Prostate gland (tissue), 2 donors: Measurements from ENCODE around the gene ZNF304. TPM values are rescaled to one million over a fixed set of nuclear protein-coding genes. Genes with fewer than 3 reads are reported as not detected.

Source experiments
- DNase-seq: peaks from one replicate; pipeline ENCODE4 v3.0.0-alpha.2; 2019; ENCODE audit warnings: low spot score
- H3K27ac ChIP-seq, 2 donors: fragments of 200-600 bp; sonication (generic); 2 replicates each; pipeline ENCODE4 v1.5.1; 2017 to 2019
- H3K27me3 ChIP-seq: fragments of 200-600 bp; sonication (generic); replicated peaks from 2 replicates; pipeline ENCODE4 v1.5.1; 2019; ENCODE audit not compliant: insufficient read depth
- H3K36me3 ChIP-seq, 2 donors: fragments of 200-600 bp; sonication (generic); 1 replicate in 1 of 2; 2 replicates in 1 of 2; pipeline versions ENCODE4 v1.5.1 to v1.8.1; 2017 to 2019
- H3K4me1 ChIP-seq: fragments of 200-600 bp; sonication (generic); replicated peaks from 2 replicates; pipeline ENCODE4 v1.5.1; 2019
- H3K4me3 ChIP-seq, 2 donors: fragments of 200-600 bp; sonication (generic); 2 replicates each; pipeline ENCODE4 v1.5.1; 2017 to 2019
- H3K9me3 ChIP-seq: fragments of 200-600 bp; sonication (generic); 2 replicates; pipeline ENCODE4 v1.5.1; 2017
- POLR2A ChIP-seq: fragments of 450-650 bp; IDR thresholded peaks from one replicate; pipeline ENCODE4 v1.6.1; 2016; ENCODE audit warnings: antibody characterized with exemption, mild to moderate bottlenecking
- POLR2AphosphoS5 ChIP-seq: sonication (generic); formaldehyde crosslinking; IDR thresholded peaks from one replicate; pipeline ENCODE4 v1.6.1; 2017; ENCODE audit warnings: antibody characterized with exemption
- whole genome bisulfite sequencing: methylation state at CpG from one replicate; pipeline ENCODE4 v1.1.5; 2018; 5-methylcytosine and 5-hydroxymethylcytosine counted together
- intact Hi-C: fragments of 100-400 bp; cut with DNase I; formaldehyde crosslinking; loops from one replicate; pipeline ENCODE4 v1.14.2; 2022
- total RNA-seq, 2 donors: library from RNA; depleted of rRNA; stranded (reverse); fragments of >200 nt; gene quantifications; one replicate each; pipeline ENCODE4 v1.1.0, GENCODE V29; 2016
- TF ChIP-seq, protein P1 (sequence below), 4 experiments: fragments of 200-600 bp in 2 of 4; fragments of 450-650 bp in 2 of 4; sonication (generic) in 2 of 4; IDR thresholded peaks; 1 replicate in 3 of 4; 2 replicates in 1 of 4; pipeline ENCODE4 v1.5.1; 2016 to 2019; ENCODE audit warnings: antibody characterized with exemption in 4 of 4, mild to moderate bottlenecking in 2 of 4, moderate library complexity in 2 of 4

The ZNF304 gene
- total RNA-seq, 2 donors from 2014 or later, result 11.9 to 13.2 TPM

DNA sequence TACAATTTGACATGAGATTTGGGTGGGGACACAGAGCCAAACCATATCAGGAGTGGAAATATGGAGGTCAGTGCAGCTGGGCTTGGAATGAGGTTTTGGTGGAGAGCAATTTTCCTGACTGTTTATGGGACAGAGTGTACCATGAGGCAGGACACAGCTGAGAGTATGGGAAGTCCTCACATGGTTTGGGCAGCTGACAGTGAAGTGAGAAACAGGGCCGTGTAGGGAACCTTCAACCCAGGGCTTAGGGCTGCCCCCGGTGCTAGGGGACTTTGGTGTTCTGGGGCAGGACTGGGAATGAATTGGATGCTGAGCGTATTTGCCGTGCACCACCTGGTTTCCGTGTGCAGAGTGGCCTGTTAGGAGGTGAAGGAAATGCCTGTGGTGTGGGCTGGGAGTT lies 44.6 kb downstream of the ZNF304 start:
- no peaks in the 10 kb centered on the region for H3K27me3 ChIP-seq
- H3K9me3 ChIP-seq, result no peaks in the 10 kb centered on the region
- DNase-seq, result no peak
- TF ChIP-seq, protein P1, sequence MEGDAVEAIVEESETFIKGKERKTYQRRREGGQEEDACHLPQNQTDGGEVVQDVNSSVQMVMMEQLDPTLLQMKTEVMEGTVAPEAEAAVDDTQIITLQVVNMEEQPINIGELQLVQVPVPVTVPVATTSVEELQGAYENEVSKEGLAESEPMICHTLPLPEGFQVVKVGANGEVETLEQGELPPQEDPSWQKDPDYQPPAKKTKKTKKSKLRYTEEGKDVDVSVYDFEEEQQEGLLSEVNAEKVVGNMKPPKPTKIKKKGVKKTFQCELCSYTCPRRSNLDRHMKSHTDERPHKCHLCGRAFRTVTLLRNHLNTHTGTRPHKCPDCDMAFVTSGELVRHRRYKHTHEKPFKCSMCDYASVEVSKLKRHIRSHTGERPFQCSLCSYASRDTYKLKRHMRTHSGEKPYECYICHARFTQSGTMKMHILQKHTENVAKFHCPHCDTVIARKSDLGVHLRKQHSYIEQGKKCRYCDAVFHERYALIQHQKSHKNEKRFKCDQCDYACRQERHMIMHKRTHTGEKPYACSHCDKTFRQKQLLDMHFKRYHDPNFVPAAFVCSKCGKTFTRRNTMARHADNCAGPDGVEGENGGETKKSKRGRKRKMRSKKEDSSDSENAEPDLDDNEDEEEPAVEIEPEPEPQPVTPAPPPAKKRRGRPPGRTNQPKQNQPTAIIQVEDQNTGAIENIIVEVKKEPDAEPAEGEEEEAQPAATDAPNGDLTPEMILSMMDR (IDR thresholded peaks at IDR 0.05), result no peak
- TF ChIP-seq POLR2AphosphoS5, result no peak
- no peak for TF ChIP-seq POLR2A
- H3K27ac ChIP-seq, result no peak overlapping the region
- no peak overlapping the region for H3K4me3 ChIP-seq
- no peaks in the 10 kb centered on the region for H3K4me1 ChIP-seq
- 77% methylated on average over 5 of the region's 5 CpGs for WGBS
- intact Hi-C loops, result no loop called here
- peaks cover 11 to 14% of the 10 kb centered on the region in 2 donors for H3K36me3 ChIP-seq

DNA sequence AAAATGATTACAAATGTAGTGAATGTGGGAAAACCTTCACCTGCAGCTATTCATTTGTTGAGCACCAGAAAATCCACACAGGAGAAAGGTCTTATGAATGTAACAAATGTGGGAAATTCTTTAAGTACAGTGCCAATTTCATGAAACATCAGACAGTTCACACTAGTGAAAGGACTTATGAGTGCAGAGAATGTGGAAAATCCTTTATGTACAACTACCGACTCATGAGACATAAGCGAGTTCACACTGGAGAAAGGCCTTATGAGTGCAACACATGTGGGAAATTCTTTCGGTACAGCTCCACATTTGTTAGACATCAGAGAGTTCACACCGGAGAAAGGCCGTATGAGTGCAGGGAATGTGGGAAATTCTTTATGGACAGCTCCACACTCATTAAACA lies 47.8 kb downstream of the ZNF304 start:
- intact Hi-C loops, result no loop called here
- H3K4me3 ChIP-seq, result no peak overlapping the region
- 94% methylated on average over 5 of the region's 5 CpGs for WGBS
- H3K27ac ChIP-seq, result no peak overlapping the region
- DNase-seq, result no peak
- H3K9me3 ChIP-seq, result no peaks in the 10 kb centered on the region
- peaks cover 11 to 14% of the 10 kb centered on the region in 2 donors for H3K36me3 ChIP-seq
- no peaks in the 10 kb centered on the region for H3K27me3 ChIP-seq
- TF ChIP-seq, protein P1 (IDR thresholded peaks at IDR 0.05), result no peak
- no peaks in the 10 kb centered on the region for H3K4me1 ChIP-seq

DNA sequence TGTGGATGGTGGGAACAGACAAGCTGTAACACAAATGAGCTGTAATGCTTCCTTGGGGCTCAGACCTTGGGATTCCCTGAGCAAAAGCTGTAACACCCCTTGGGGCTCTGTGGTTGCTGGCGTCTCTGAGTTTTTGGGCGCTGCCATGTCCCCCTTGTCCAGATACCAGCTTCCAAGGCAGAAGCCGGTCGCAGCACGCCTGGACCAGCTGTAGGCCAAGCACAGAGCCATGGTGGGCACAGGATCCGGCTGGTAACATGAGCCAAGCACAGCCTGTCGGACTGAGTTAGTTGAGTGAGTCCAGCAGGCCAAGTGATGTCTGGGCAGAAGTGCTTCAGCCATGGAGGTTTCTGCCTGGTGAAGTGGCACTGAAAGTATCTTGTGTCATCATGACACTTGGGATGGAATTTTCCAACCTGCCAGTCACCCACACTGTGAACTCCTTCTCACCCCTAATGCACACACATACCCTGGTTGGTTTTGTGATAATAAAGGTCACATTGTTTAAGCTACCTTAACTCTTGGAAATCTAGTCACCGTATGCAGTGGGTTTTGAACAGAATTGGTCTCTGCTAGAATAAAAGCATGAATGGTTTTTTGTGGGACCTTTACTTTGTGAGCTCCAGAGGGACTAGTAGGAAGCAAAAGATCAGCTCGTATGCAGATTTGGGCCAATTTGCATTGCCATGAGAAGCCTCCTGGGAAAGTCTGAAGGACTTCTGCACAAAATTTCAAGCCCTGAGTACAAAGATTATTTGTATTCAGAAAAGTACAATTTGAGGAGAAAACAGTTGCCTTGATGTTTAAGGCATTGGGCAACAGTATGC lies 52.9 kb downstream of the ZNF304 start:
- WGBS, result 88% methylated on average over 8 of the region's 9 CpGs
- H3K4me3 ChIP-seq, result no peak overlapping the region
- H3K27me3 ChIP-seq, result no peaks in the 10 kb centered on the region
- H3K36me3 ChIP-seq, result peaks cover 2% of the 10 kb centered on the region in 2 donors
- H3K9me3 ChIP-seq, result no peaks in the 10 kb centered on the region
- TF ChIP-seq, protein P1 (IDR thresholded peaks at IDR 0.05), result no peak
- TF ChIP-seq POLR2A (no peak), POLR2AphosphoS5 (no peak)
- H3K27ac ChIP-seq, result no peak overlapping the region
- no peak for DNase-seq
- no peaks in the 10 kb centered on the region for H3K4me1 ChIP-seq
- intact Hi-C loops, result no loop called here

DNA sequence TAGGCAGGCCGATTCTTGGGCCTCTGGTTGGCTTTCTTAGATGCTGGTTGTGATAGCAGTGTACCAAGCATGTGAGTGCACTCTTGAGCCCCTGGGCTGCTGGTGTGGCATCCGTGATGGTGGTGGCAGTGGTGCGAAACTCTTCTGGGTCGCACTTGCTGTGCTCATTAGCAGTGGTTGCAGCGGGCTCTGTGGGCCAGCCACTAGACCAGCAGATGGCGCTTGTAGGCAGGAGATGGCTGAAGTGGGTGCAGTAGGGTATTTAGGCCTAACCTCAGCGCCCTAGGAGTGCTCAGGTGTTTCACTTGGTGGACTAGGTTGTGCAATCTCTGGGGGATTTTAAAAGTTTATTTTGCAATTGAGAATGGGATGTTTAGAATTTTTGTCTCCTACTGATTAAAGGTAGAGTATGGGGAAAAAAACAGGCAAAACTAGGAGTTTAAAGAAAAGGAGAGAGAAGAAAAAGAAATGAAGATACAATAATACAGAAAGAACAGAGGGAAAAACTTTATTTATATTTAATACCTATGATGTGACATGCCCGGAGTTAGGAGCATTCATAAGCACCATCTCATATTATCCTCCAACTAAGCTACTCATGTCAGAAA lies 55.5 kb downstream of the ZNF304 start:
- 16% methylated on average over 8 of the region's 8 CpGs for WGBS
- TF ChIP-seq POLR2A (no peak), POLR2AphosphoS5 (no peak)
- TF ChIP-seq, protein P1 (IDR thresholded peaks at IDR 0.05), result peak in 3 of 4 experiments; percentile 42 to 54 (median 47)
- intact Hi-C loops, result no loop called here

More for the DNA sequence above, 55.5 kb downstream of the ZNF304 start:
- Histone ChIP-seq H3K36me3 (no peaks in the 10 kb centered on the region), H3K27ac (no peak overlapping the region), H3K9me3 (no peaks in the 10 kb centered on the region), H3K4me3 (no peak overlapping the region), H3K27me3 (no peaks in the 10 kb centered on the region), H3K4me1 (no peaks in the 10 kb centered on the region)
- peak; percentile 31 for DNase-seq

Other genes starting within 250 kb of the ZNF304 start
- under 1 TPM in 1 of 2 donors, not detected in 1; 0.68 TPM for gene USP29, start 231.3 kb upstream of the ZNF304 start, total RNA-seq
- under 1 TPM in 1 of 2 donors, not detected in 1; 0.17 TPM for gene ZIM3, start 206.1 kb upstream of the ZNF304 start, total RNA-seq
- not detected for gene DUXA, start 183.8 kb upstream of the ZNF304 start, total RNA-seq
- 10 to 100 TPM; 50.3 to 64.2 TPM for gene ZNF264, start 159.8 kb upstream of the ZNF304 start, total RNA-seq
- gene AURKC, start 120.2 kb upstream of the ZNF304 start, total RNA-seq, result 10 to 100 TPM in 1 of 2 donors, 1 to 10 TPM in 1; 2.0 to 11.0 TPM
- gene ZNF805, start 110.6 kb upstream of the ZNF304 start, total RNA-seq, result 10 to 100 TPM; 16.4 to 21.1 TPM
- 10 to 100 TPM; 56.3 to 68.4 TPM for gene ZNF460, start 70.8 kb upstream of the ZNF304 start, total RNA-seq
- gene ZNF543, start 30.8 kb upstream of the ZNF304 start, total RNA-seq, result 10 to 100 TPM; 10.8 to 15.3 TPM
- 10 to 100 TPM; 14.0 to 24.7 TPM for gene TRAPPC2B, start 12.3 kb downstream of the ZNF304 start, total RNA-seq
- 1 to 10 TPM; 4.3 to 8.2 TPM for gene ZNF547, start 12.3 kb downstream of the ZNF304 start, total RNA-seq
- gene ZNF548, start 38.6 kb downstream of the ZNF304 start, total RNA-seq, result 10 to 100 TPM; 20.4 to 27.4 TPM
- gene ZNF17, start 59.9 kb downstream of the ZNF304 start, total RNA-seq, result 10 to 100 TPM; 10.8 to 14.5 TPM
- 1 to 10 TPM; 5.5 to 8.6 TPM for gene ZNF749, start 84.1 kb downstream of the ZNF304 start, total RNA-seq
- 1 to 10 TPM in 1 of 2 donors, under 1 TPM in 1; 0.96 to 4.8 TPM for gene VN1R1, start 105.9 kb downstream of the ZNF304 start, total RNA-seq
- gene ZNF772, start 126.3 kb downstream of the ZNF304 start, total RNA-seq, result 10 to 100 TPM; 15.2 to 37.9 TPM
- gene ZNF419, start 136.5 kb downstream of the ZNF304 start, total RNA-seq, result 10 to 100 TPM; 15.4 to 16.0 TPM
- gene ZNF773, start 148.7 kb downstream of the ZNF304 start, total RNA-seq, result 10 to 100 TPM; 17.9 to 20.3 TPM
- 10 to 100 TPM in 1 of 2 donors, 1 to 10 TPM in 1; 7.4 to 11.7 TPM for gene ZNF549, start 176.1 kb downstream of the ZNF304 start, total RNA-seq
- 10 to 100 TPM in 1 of 2 donors, 1 to 10 TPM in 1; 8.5 to 12.8 TPM for gene ZNF550, start 208.6 kb downstream of the ZNF304 start, total RNA-seq
- 1 to 10 TPM; 4.8 to 5.6 TPM for gene ZNF416, start 227.6 kb downstream of the ZNF304 start, total RNA-seq
- 1 to 10 TPM; 5.3 to 8.5 TPM for gene ZIK1, start 232.9 kb downstream of the ZNF304 start, total RNA-seq
- gene ZNF530, start 248.6 kb downstream of the ZNF304 start, total RNA-seq, result 1 to 10 TPM; 1.5 to 7.4 TPM